Mucosa of gallbladder (tissue), 1 donor: ENCODE data around the gene INS. TPM values are rescaled to one million over a fixed set of nuclear protein-coding genes. Genes with fewer than 3 reads are reported as not detected.

Source experiments
- DNase-seq: peaks from one replicate; pipeline ENCODE4 v3.0.0-alpha.2; 2020; ENCODE audit warnings: low spot score
- total RNA-seq: library from RNA; stranded (reverse); gene quantifications from one replicate; pipeline ENCODE4 v1.2.1, GENCODE V29; 2021
- donor health status: DM: no; HTN: no; CAD: no.

Gene INS
- total RNA-seq, result 1.2 TPM

- no peak for DNase-seq
Observed at GRCh38 chr11:2160736-2161259, at the start of gene INS. TSS of gene INS (minus strand) at chr11:2161209. CDS start at chr11:2160971, 238 bp downstream.

GRCh38 chr11:2210366-2211112 lies 49.5 kb upstream of the INS start:
- peak; percentile 9 for DNase-seq

- no peak for DNase-seq
Observed at GRCh38 chr11:2209900-2210321, 48.9 kb upstream of the INS start.

- peak; percentile 4 for DNase-seq
Observed at GRCh38 chr11:2209370-2209801, 48.4 kb upstream of the INS start.

- DNase-seq, result peak; percentile 19
Observed at GRCh38 chr11:2208691-2209369, 47.8 kb upstream of the INS start.

- peak; percentile 7 for DNase-seq
Observed at GRCh38 chr11:2207773-2208621, 47.0 kb upstream of the INS start.

GRCh38 chr11:2207212-2207611 lies 46.2 kb upstream of the INS start:
- peak; percentile 6 for DNase-seq

GRCh38 chr11:2205981-2206690 lies 45.1 kb upstream of the INS start:
- DNase-seq, result no peak

- no peak for DNase-seq
Observed at GRCh38 chr11:2205214-2205720, 44.3 kb upstream of the INS start.

GRCh38 chr11:2204361-2205213 lies 43.6 kb upstream of the INS start:
- no peak for DNase-seq

GRCh38 chr11:2203440-2204259 lies 42.6 kb upstream of the INS start:
- DNase-seq, result no peak

- no peak for DNase-seq
Observed at GRCh38 chr11:2202900-2203439, 42.0 kb upstream of the INS start.

GRCh38 chr11:2202071-2202899 lies 41.3 kb upstream of the INS start:
- peak; percentile 71 for DNase-seq

- DNase-seq, result no peak
Observed at GRCh38 chr11:2201542-2201941, 40.5 kb upstream of the INS start.

- no peak for DNase-seq
Observed at GRCh38 chr11:2200957-2201519, 40.0 kb upstream of the INS start.

GRCh38 chr11:2200536-2200935 lies 39.5 kb upstream of the INS start:
- DNase-seq, result no peak

- no peak for DNase-seq
Observed at GRCh38 chr11:2199466-2200341, 38.7 kb upstream of the INS start.
